Stomach (tissue), 4 donors: ENCODE results near the gene PUS10.
"Not testable (repeated sequence)": the region's sequence is repeated elsewhere in the genome, so short reads cannot be mapped to it uniquely, and the experiment has no call there.

Source experiments
- CTCF ChIP-seq, 7 experiments: fragments of 450-650 bp in 4 of 7; fragments of 200-600 bp in 3 of 7; sonication (generic) in 3 of 7; IDR thresholded peaks; one replicate each; pipeline ENCODE4 v1.5.1; 2016 to 2019; ENCODE audit warnings: antibody characterized with exemption in 7 of 7, control low read depth in 2 of 7, mild to moderate bottlenecking in 1 of 7
- POLR2A ChIP-seq, 4 donors: fragments of 450-650 bp; IDR thresholded peaks; one replicate each; pipeline ENCODE4 v1.6.1; 2016; ENCODE audit warnings: antibody characterized with exemption in 4 of 4, control low read depth in 2 of 4, mild to moderate bottlenecking in 1 of 4, moderate library complexity in 1 of 4
- POLR2AphosphoS5 ChIP-seq, 3 donors: sonication (generic); formaldehyde crosslinking; IDR thresholded peaks; one replicate each; pipeline ENCODE4 v1.6.1; 2016; ENCODE audit warnings: antibody characterized with exemption in 3 of 3

GRCh38 chr2:60982066-60982465 is 36.0 kb downstream of the PUS10 start:
- TF ChIP-seq POLR2AphosphoS5, CTCF, POLR2A (IDR thresholded peaks at IDR 0.05): not testable (repeated sequence)
